Measurements from ENCODE around the gene NDUFA13. TPM values are rescaled to one million over a fixed set of nuclear protein-coding genes. Genes with fewer than 3 reads are reported as not detected.
"Not testable (repeated sequence)": the region's sequence is repeated elsewhere in the genome, so short reads cannot be mapped to it uniquely, and the experiment has no call there.

Gene NDUFA13
- 203 TPM for total RNA-seq

DNA sequence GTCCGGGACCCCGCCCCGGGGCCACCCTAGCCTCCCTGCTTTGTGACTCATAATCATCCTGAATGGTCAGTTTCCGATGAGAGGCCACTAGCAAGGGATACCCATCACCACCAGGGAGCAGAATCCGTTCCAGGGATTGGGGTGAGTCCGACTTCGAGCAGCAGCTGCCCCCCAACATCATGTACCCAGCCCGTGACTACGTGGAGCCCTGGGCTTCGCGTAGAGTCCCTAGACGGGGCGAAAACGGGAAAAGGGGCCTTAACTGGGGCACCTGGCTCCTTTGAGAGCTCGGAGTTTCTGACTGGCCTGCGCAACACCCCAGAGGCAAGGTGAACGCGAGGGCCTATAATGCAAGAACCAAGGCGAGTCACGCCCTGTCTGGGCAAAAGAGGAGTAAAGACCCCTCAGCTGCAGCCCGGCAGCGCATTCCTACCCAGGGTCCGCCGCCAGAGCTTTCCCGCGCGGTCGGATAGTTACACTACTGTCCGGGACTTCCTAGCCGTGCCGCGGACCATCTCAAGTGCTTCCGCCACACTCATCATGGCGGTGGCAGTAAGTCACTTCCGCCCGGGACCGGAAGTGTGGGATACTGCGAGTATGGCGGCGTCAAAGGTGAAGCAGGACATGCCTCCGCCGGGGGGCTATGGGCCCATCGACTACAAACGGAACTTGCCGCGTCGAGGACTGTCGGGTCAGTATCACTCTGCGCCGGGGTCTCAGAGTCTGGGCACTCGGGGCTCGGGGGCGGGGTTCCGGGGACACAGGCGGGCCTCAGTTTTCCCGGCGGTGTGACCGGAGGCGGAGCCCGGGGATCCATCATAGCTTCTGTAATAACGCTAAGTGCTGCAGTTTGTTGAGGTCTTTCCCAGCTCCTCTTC lies at the start of gene NDUFA13:
TSS of gene NDUFA13 (plus strand) at position 584 of the 878 bp plus-strand sequence. CDS start at position 598, 14 bp downstream.
- DNase-seq (ENCODE audit: low read depth in 2 of 3, low spot score in 2 of 3) = peak; percentile 91 to 96 (median 95)

DNA sequence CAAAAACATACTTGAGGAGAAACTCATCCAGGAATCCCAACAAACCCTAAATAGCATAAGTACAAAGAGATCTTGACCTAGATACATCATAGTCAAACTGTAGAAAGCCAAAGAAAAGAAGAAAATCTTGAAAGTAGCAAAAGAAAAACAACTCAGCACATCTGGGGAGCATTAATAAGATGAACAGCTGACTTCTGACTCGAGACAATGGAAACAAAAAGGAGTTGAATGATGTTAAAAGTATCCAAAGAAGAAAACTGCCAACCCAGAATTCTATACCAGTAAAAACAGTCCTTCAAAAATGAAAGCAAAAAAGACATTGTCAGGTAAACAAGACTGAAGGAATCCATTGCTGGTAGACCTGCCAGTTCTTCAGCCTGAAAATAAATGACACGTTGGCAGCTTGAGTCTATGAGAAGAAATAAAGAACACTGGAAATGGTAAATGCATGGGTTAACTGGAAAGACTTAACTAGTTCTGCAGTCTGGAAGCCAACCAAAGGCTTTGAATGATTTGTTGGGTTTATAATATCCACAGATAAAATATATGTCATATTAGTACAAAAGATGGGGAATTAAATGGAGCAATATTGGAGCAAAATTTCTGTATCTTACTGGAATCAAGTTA lies 47.5 kb upstream of the NDUFA13 start:
- DNase-seq (ENCODE audit: low read depth in 2 of 3, low spot score in 2 of 3) = peak in 1 of 3 donors; percentile 71

GRCh38 chr19:19470579-19470978 lies 45.4 kb upstream of the NDUFA13 start:
- no peak for DNase-seq (ENCODE audit: low read depth in 2 of 3, low spot score in 2 of 3)

GRCh38 chr19:19471682-19472081 lies 44.3 kb upstream of the NDUFA13 start:
- DNase-seq (ENCODE audit: low read depth in 2 of 3, low spot score in 2 of 3) = no peak

- not testable (repeated sequence) for DNase-seq (ENCODE audit: low read depth in 2 of 3, low spot score in 2 of 3)
These were observed 43.9 kb upstream of the NDUFA13 start for GRCh38 chr19:19472106-19472505.

DNA sequence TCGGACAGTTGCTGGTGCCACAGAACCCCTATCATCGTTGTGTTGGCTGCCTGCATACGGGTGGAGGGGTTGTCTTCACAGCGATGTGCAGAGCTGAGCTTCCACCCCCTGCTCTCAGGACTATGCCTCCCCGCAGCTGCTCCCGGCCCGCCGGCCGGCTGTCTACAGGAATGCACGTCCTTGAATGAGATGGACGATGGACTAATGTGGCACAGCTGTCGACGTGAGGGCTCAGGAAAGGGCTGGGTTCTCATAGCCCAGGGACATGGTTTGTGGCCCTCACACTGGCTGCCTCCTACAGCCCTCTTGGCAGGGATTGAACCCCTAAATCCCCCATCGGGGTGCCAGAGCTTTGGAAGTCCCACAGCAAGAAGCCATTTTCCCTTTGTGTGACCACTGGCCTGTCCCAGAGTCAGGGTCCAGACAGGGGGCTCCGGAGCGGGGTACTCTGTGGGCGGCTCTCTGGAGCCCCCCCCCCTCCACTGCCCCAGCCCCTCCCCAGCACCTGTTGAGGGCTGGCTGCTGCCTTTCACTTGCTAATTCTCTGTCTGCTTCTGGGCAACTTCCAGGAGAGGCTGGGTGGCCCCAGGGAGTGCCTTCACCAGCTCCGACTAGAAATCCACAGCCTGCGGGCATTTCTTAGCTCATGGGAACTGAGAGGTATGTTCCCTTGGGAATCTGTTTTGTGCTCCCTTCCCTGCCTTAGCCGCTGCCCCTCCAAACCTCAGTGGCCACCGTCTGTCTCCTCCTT lies 40.8 kb upstream of the NDUFA13 start:
- DNase-seq (ENCODE audit: low read depth in 2 of 3, low spot score in 2 of 3) = no peak

- DNase-seq (ENCODE audit: low read depth in 2 of 3, low spot score in 2 of 3) = peak in 1 of 3 donors; percentile 66
These were observed 39.9 kb upstream of the NDUFA13 start for GRCh38 chr19:19475849-19476828.

DNA sequence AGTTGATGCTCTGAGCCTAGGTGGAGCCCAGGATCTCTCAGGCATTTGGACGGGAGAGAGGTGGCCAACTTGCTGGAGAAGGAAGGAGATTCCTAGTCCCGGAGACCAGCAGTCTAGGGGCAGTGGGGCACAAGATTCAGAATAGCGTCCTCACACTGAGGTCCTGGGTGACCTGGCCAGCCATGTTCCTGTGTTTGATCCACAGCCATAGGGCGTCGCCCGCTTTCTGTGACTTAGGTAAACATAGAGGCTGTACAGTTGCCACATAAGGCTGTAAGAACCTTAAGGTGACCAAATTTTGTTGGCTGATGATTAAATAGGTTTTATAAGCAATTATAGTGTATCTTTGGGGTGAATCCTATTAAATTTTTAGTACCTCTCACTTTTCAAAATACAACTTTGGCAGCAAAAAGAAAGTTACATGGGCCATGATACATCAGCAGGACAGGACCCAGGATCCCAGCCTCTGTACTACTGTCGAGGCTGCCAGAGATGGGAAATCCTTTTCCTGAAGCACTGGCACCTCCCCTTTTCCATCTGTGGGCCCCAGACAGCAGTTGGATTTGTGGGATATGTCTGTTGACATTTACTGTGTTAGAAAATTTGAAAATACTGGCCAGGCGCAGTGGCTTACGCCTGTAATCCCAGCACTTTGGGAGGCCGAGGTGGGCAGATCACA lies 38.2 kb upstream of the NDUFA13 start:
- DNase-seq (ENCODE audit: low read depth in 2 of 3, low spot score in 2 of 3) = no peak

GRCh38 chr19:19480688-19481087 lies 35.3 kb upstream of the NDUFA13 start:
- no peak for DNase-seq (ENCODE audit: low read depth in 2 of 3, low spot score in 2 of 3)

- no peak for DNase-seq (ENCODE audit: low read depth in 2 of 3, low spot score in 2 of 3)
These were observed 33.0 kb upstream of the NDUFA13 start for GRCh38 chr19:19482809-19483596.

DNA sequence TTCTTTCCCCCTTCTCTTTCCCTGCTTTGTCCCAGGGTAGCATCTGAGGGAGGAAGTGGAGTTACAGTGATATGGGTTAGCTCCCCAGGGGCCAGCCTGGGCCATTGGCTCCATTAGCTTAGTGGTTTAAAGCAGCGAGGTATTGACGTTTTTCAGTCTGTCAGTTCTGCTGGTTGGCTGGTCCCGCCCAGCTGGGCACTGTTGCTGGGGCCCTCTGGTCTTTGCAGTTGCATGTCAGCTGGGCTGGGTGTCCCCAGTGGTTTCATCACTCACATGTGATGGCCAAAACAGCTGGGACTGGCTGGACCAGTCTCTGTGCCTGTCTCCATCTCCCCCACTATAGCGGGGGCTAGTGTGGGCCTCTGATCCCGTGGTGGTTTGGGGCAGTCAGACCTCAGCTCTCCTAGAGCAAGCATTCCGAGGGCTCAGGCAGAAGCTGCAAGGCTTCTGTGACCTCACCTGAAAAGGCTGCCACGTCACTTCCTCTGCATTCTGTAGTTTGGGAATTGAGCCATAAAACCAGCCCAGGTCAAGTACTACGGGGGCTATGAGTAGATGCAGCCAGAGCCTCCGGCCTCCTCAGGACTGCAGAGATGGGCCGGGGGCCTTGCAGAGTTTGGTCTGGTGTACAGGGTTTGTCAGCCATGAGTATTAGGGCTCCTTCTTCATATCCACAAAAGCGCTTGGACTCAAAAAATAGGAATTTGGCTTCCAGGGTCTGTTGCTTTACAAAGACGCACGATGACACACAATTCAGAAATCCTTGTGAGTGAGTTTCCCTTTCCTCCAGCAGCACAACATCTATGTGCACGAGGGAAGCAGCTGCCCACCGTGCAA lies 30.6 kb upstream of the NDUFA13 start:
- no peak for DNase-seq (ENCODE audit: low read depth in 2 of 3, low spot score in 2 of 3)

- DNase-seq (ENCODE audit: low read depth in 2 of 3, low spot score in 2 of 3) = no peak
These were observed 30.1 kb upstream of the NDUFA13 start for GRCh38 chr19:19485998-19486290.

- DNase-seq (ENCODE audit: low read depth in 2 of 3, low spot score in 2 of 3) = no peak
These were observed 29.5 kb upstream of the NDUFA13 start for GRCh38 chr19:19486343-19487076.

DNA sequence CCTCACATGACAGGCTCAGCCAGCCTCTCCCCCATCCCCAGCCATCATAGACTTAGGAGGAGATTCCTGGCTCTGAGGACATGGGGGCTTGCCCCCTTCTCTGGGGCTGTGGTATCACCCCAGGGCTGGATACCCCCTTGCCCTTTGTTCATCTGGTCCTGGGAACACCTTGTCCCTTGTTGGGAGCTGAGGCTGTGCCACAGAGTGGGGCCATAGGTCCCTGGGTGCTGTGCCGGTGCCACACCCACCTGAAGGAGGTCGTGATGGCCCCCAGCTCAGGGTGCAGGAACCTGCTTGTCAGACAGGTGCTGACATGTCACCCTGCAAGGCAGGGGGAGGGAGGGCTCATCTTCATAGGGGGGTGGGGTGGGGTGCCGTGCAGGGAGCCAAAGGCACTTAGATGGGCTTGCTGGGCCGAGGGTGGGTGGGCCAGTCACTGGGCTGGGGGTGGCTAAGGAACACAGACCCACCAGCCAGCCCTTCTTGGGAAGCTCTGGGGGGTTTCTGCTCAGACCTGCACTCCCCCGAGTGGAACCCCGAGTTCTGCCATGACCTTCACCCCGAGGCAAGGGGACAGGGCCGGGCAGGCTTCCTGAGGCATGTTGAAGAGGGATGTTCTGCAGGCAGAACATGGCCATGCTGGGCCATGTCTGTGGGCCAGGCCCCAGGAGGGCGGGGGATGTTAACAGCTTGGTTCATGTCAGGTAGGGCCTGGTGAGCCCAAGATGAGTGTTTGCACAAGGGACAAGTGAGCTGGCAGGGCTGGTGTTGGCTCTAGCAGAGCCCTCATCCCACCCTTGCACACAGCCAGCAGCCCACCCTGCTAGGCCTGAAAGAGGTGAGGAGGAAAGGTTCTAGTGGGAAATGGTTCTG lies 28.7 kb upstream of the NDUFA13 start:
- no peak for DNase-seq (ENCODE audit: low read depth in 2 of 3, low spot score in 2 of 3)

DNA sequence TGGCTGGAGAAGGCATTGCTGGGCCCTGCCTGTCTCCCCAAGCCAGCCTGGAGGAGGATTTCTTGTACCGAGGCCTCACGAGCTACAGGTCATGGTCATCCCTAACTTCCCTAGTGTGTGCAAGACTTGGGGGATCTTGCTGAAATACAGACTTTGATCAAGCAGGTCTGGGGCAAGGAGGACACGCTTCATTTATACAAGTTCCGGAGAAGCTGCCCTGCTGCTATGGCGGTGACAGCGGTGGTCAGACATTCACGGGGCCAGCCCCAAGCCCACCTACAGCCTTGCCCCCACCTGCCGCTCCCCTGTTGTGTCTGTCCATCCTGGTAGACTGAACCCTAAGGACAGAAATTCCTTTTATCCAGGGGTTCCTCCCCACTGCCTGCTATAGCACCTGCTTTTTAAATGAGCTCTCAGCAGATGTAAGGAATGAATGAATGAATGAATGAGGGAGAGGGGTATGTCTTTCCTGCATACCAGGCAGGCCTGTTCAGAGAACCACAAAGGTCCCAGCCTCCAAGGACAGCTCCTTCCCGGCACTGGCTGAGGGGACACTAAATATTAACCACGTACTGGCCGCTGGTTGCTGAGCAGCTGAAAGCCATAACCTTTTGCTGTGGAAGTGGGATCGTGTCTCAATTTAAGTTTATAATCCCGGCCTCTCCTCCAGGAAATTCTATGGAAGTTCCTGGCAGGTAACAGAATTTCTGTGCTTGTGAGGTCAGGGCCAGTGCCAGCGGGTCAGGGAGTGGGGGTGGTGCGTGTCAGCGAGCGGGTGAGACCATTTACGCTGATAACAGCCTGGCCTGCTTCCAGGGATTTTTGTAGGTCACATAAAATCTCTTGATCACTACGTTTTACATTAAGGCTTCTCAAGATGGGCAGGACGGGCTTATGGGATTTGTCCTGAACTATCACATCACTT lies 27.8 kb upstream of the NDUFA13 start:
- DNase-seq (ENCODE audit: low read depth in 2 of 3, low spot score in 2 of 3) = no peak
